Transverse colon (tissue), 4 donors: ENCODE data around the gene CDK2AP2. TPM values are rescaled to one million over a fixed set of nuclear protein-coding genes. Genes with fewer than 3 reads are reported as not detected.
"Not testable (repeated sequence)": the region's sequence is repeated elsewhere in the genome, so short reads cannot be mapped to it uniquely, and the experiment has no call there.

Source experiments
- DNase-seq: peaks from one replicate; pipeline ENCODE4 v3.0.0-alpha.2; 2019
- H3K27ac ChIP-seq, 4 donors: fragments of 200-600 bp; sonication (generic); 2 replicates each; pipeline ENCODE4 v1.5.1; 2016 to 2018; ENCODE audit warnings: inconsistent platforms in 4 of 4
- H3K27me3 ChIP-seq: fragments of 200-600 bp; sonication (generic); 2 replicates; pipeline ENCODE4 v1.5.1; 2017; ENCODE audit warnings: inconsistent platforms
- H3K36me3 ChIP-seq, 4 donors: fragments of 200-600 bp; sonication (generic); 2 replicates each; pipeline ENCODE4 v1.5.1; 2017 to 2019; ENCODE audit warnings: inconsistent platforms in 4 of 4
- H3K4me1 ChIP-seq, 4 donors: fragments of 200-600 bp; sonication (generic); 2 replicates each; pipeline ENCODE4 v1.5.1; 2017 to 2020; ENCODE audit warnings: inconsistent platforms in 4 of 4
- H3K4me3 ChIP-seq, 4 donors: fragments of 200-600 bp; sonication (generic); 1 replicate in 1 of 4; 2 replicates in 3 of 4; pipeline versions ENCODE4 v1.5.1 to v1.6.1; 2017 to 2019; ENCODE audit warnings: inconsistent platforms in 4 of 4
- H3K9me3 ChIP-seq, 2 donors: fragments of 200-600 bp; sonication (generic); 2 replicates each; pipeline ENCODE4 v1.5.1; 2017 to 2019; ENCODE audit warnings: inconsistent platforms in 2 of 2
- CTCF ChIP-seq, 5 experiments: fragments of 200-600 bp in 3 of 5; fragments of 450-650 bp in 2 of 5; sonication (generic) in 3 of 5; IDR thresholded peaks; 1 replicate in 2 of 5; 2 replicates in 3 of 5; pipeline ENCODE4 v1.5.1; 2016 to 2017; ENCODE audit warnings: antibody characterized with exemption in 5 of 5, inconsistent platforms in 3 of 5, mild to moderate bottlenecking in 2 of 5, moderate library complexity in 1 of 5
- EP300 ChIP-seq: sonication (generic); formaldehyde crosslinking; IDR thresholded peaks from one replicate; pipeline ENCODE4 v1.6.1; 2017; ENCODE audit warnings: antibody characterized with exemption, low read depth
- POLR2A ChIP-seq: fragments of 450-650 bp; IDR thresholded peaks from one replicate; pipeline ENCODE4 v1.6.1; 2016; ENCODE audit warnings: antibody characterized with exemption, mild to moderate bottlenecking, moderate library complexity
- POLR2AphosphoS5 ChIP-seq, 3 donors: sonication (generic); formaldehyde crosslinking; IDR thresholded peaks; one replicate each; pipeline ENCODE4 v1.6.1; 2016; ENCODE audit warnings: antibody characterized with exemption in 3 of 3
- WGBS, 2 donors: methylation state at CpG; one replicate each; pipeline ENCODE4 v1.1.5; 2018; ENCODE audit warnings: low coverage in 1 of 2; 5-methylcytosine and 5-hydroxymethylcytosine counted together
- in situ Hi-C, 4 donors: fragments of 200-750 bp; cut with MboI; loops; one replicate each; pipeline versions ENCODE4 v1.15.0 to v1.15.1; 2017; ENCODE audit warnings: low sequenced_read_pairs in 3 of 4, low pct_ligation_motif_present in 1 of 4, low pct_unique_long_range_greater_than_20kb in 1 of 4
- intact Hi-C: fragments of 100-400 bp; cut with DNase I; formaldehyde crosslinking; loops from one replicate; pipeline ENCODE4 v1.15.1; 2023; ENCODE audit warnings: low total_unique reads
- total RNA-seq, 4 donors: library from RNA; depleted of rRNA; stranded (reverse); fragments of >200 nt; gene quantifications; one replicate each; pipeline ENCODE4 v1.1.0, GENCODE V29; 2016

Gene CDK2AP2
- total RNA-seq, 4 donors from 2014 or later: 49.4 to 140 (median 83.4) TPM

GRCh38 chr11:67482827-67483798 is 24.8 kb downstream of the CDK2AP2 start, which contains the start of gene AIP:
Gene AIP (plus strand): TSS chr11:67483026. CDS start chr11:67483159, 133 bp downstream.
- peaks cover 0 to 5% (median 0%) of the 10 kb centered on the region in 4 donors for H3K36me3 ChIP-seq
- peak; percentile 98 for DNase-seq
- no peaks in the 10 kb centered on the region for H3K9me3 ChIP-seq
- intact Hi-C loops: loop anchor here (5.0 kb wide), 1 partner anchor 81 kb away; the partner anchor contains the start of genes PPP1CA and TBC1D10C
- H3K4me3 ChIP-seq: peak within 1 kb of the TSS; percentile 40 to 62 (median 46)
- 0 to 10% methylated on average over 2 to 60 of the region's 60 CpGs for WGBS, 2 donors
- in situ Hi-C loops: loop anchor here in 2 of 4 donors (10.0 kb wide), 1 partner anchor 88 kb away; the partner anchor contains the start of gene RAD9A (in 2 of the 2)
- H3K27me3 ChIP-seq: no peaks in the 10 kb centered on the region
- H3K27ac ChIP-seq: peak within 1 kb of the TSS; percentile 82 to 90 (median 90)
- TF ChIP-seq POLR2A: peak; percentile 78
- TF ChIP-seq EP300: no peak
- peak; percentile 62 to 79 (median 67) for TF ChIP-seq POLR2AphosphoS5 (IDR thresholded peaks at IDR 0.05)
- TF ChIP-seq CTCF (IDR thresholded peaks at IDR 0.05): peak in 3 of 5 experiments; percentile 21 to 69 (median 50)
- peaks cover 15 to 32% (median 25%) of the 10 kb centered on the region in 4 donors for H3K4me1 ChIP-seq

GRCh38 chr11:67482275-67482826 is 25.6 kb downstream of the CDK2AP2 start:
- 22 to 29% methylated on average over 19 of the region's 19 CpGs for WGBS, 2 donors
- H3K27me3 ChIP-seq: no peaks in the 10 kb centered on the region
- DNase-seq: no peak
- H3K36me3 ChIP-seq: no peaks in the 10 kb centered on the region
- peaks cover 15 to 32% (median 25%) of the 10 kb centered on the region in 4 donors for H3K4me1 ChIP-seq
- H3K9me3 ChIP-seq: no peaks in the 10 kb centered on the region
- peak overlapping the region; percentile 40 to 62 (median 46) for H3K4me3 ChIP-seq
- TF ChIP-seq POLR2AphosphoS5 (IDR thresholded peaks at IDR 0.05) (no peak), EP300 (no peak), CTCF (IDR thresholded peaks at IDR 0.05) (no peak), POLR2A (no peak)
- intact Hi-C loops: loop anchor here (5.0 kb wide), 1 partner anchor 80 kb away; the partner anchor contains the start of genes PPP1CA and TBC1D10C
- peak overlapping the region; percentile 82 to 90 (median 90) for H3K27ac ChIP-seq
- in situ Hi-C loops: loop anchor here in 2 of 4 donors (10.0 kb wide), 1 partner anchor 88 kb away; the partner anchor contains the start of gene RAD9A (in 2 of the 2)

GRCh38 chr11:67477344-67478050 is 30.5 kb downstream of the CDK2AP2 start:
- H3K27me3 ChIP-seq, intact Hi-C loops, H3K27ac ChIP-seq, H3K4me1 ChIP-seq, H3K36me3 ChIP-seq, in situ Hi-C loops, DNase-seq, H3K4me3 ChIP-seq, H3K9me3 ChIP-seq: not testable (repeated sequence)
- WGBS, 2 donors: 78 to 80% methylated on average over 12 to 15 of the region's 16 CpGs

- in situ Hi-C loops, intact Hi-C loops, H3K9me3 ChIP-seq: not testable (repeated sequence)
Measured at GRCh38 chr11:67476692-67477091, 31.3 kb downstream of the CDK2AP2 start.

More at GRCh38 chr11:67476692-67477091, 31.3 kb downstream of the CDK2AP2 start:
- not testable (repeated sequence) for H3K27me3 ChIP-seq, H3K4me1 ChIP-seq, H3K4me3 ChIP-seq, H3K27ac ChIP-seq, DNase-seq, H3K36me3 ChIP-seq
- WGBS, 2 donors: 77 to 78% methylated on average over 7 to 10 of the region's 10 CpGs
